Sigmoid colon (tissue), 7 donors: Measurements from ENCODE around the gene ATOH8. TPM values are rescaled to one million over a fixed set of nuclear protein-coding genes. Genes with fewer than 3 reads are reported as not detected.
A peak's percentile ranks its signal among the peaks of the same experiment; 100 is the strongest.

Experiments used
- DNase-seq: peaks from one replicate; pipeline ENCODE4 v3.0.0-alpha.2; 2019
- H3K27ac ChIP-seq, 4 donors: fragments of 200-600 bp; sonication (generic); one replicate each; pipeline ENCODE4 v1.5.1; 2016 to 2019; ENCODE audit warnings: mild to moderate bottlenecking in 1 of 4
- H3K27me3 ChIP-seq, 3 donors: fragments of 200-600 bp; sonication (generic); one replicate each; pipeline ENCODE4 v1.5.1; 2019; ENCODE audit warnings: mild to moderate bottlenecking in 1 of 3
- H3K36me3 ChIP-seq, 4 donors: fragments of 200-600 bp; sonication (generic); one replicate each; pipeline ENCODE4 v1.5.1; 2016 to 2019
- H3K4me1 ChIP-seq, 4 donors: fragments of 200-600 bp; sonication (generic); one replicate each; pipeline ENCODE4 v1.5.1; 2017 to 2019
- H3K4me3 ChIP-seq, 4 donors: fragments of 200-600 bp; sonication (generic); one replicate each; pipeline ENCODE4 v1.5.1; 2017 to 2019; ENCODE audit warnings: mild to moderate bottlenecking in 2 of 4, moderate library complexity in 1 of 4
- H3K9me3 ChIP-seq, 4 donors: fragments of 200-600 bp in 3 of 4; sonication (generic) in 3 of 4; one replicate each; pipeline versions ENCODE4 v1.5.1 to v1.6.1; 2013 to 2019
- CTCF ChIP-seq, 4 experiments: fragments of 450-650 bp in 3 of 4; fragments of 200-600 bp in 1 of 4; IDR thresholded peaks; one replicate each; pipeline ENCODE4 v1.5.1; 2016 to 2019; ENCODE audit warnings: antibody characterized with exemption in 4 of 4, mild to moderate bottlenecking in 3 of 4, moderate library complexity in 2 of 4
- EP300 ChIP-seq, 4 donors: sonication (generic); formaldehyde crosslinking; IDR thresholded peaks; one replicate each; pipeline ENCODE4 v1.6.1; 2017; ENCODE audit warnings: antibody characterized with exemption in 4 of 4
- POLR2A ChIP-seq, 2 donors: fragments of 450-650 bp; IDR thresholded peaks; one replicate each; pipeline ENCODE4 v1.6.1; 2016; ENCODE audit warnings: antibody characterized with exemption in 2 of 2, mild to moderate bottlenecking in 2 of 2, moderate library complexity in 2 of 2
- POLR2AphosphoS5 ChIP-seq, 4 donors: sonication (generic); formaldehyde crosslinking; IDR thresholded peaks; one replicate each; pipeline ENCODE4 v1.6.1; 2017; ENCODE audit warnings: antibody characterized with exemption in 4 of 4
- WGBS, 2 donors: extraction: QIAGEN DNeasy Blood & Tissue Kit; methylation state at CpG; one replicate each; pipeline ENCODE4 v1.1.7; 2013; 5-methylcytosine and 5-hydroxymethylcytosine counted together
- intact Hi-C: fragments of 100-400 bp; cut with DNase I; formaldehyde crosslinking; loops from one replicate; pipeline ENCODE4 v1.15.1; 2023
- polyA plus RNA-seq, 3 donors: library from polyadenylated mRNA; stranded (reverse); fragments of 200-250 nt; gene quantifications; one replicate each; pipeline ENCODE4 v1.2.3, GENCODE V29; 2013
- total RNA-seq, 4 donors: library from RNA; depleted of rRNA; stranded (reverse); fragments of >200 nt; gene quantifications; one replicate each; pipeline ENCODE4 v1.1.0, GENCODE V29; 2016
- donor health status: healthy with polysubstance abuse.
- donor health status: Bipolar disorder and iron deficiency.
- donor health status: healthy.

The ATOH8 gene
- total and polyA plus RNA-seq, 7 donors: 1.6 to 20.6 (median 12.4) TPM

- TF ChIP-seq POLR2A (IDR thresholded peaks at IDR 0.05): no peak
- no peak for TF ChIP-seq EP300 (IDR thresholded peaks at IDR 0.05)
- TF ChIP-seq CTCF (IDR thresholded peaks at IDR 0.05): no peak
- no peak for TF ChIP-seq POLR2AphosphoS5 (IDR thresholded peaks at IDR 0.05)
- no peak overlapping the region for H3K27ac ChIP-seq
- 88% methylated on average over 7 of the region's 7 CpGs for WGBS, 2 donors
- no peaks in the 10 kb centered on the region for H3K9me3 ChIP-seq
- peaks cover 0 to 18% (median 15%) of the 10 kb centered on the region in 4 donors for H3K4me1 ChIP-seq
- H3K27me3 ChIP-seq: no peaks in the 10 kb centered on the region
- no peak for DNase-seq
- no peaks in the 10 kb centered on the region for H3K36me3 ChIP-seq
- H3K4me3 ChIP-seq: no peak overlapping the region
- intact Hi-C loops: loop anchor here (5.0 kb wide), 1 partner anchor 176 kb away; no protein-coding TSS in a partner anchor
Observed at GRCh38 chr2:85813211-85813981, 59.6 kb downstream of the ATOH8 start.

- H3K4me1 ChIP-seq: peaks cover 0 to 18% (median 15%) of the 10 kb centered on the region in 4 donors
- H3K36me3 ChIP-seq: no peaks in the 10 kb centered on the region
- no peak overlapping the region for H3K27ac ChIP-seq
- H3K27me3 ChIP-seq: no peaks in the 10 kb centered on the region
- no peaks in the 10 kb centered on the region for H3K9me3 ChIP-seq
- TF ChIP-seq EP300 (IDR thresholded peaks at IDR 0.05) (no peak), CTCF (IDR thresholded peaks at IDR 0.05) (peak; percentile 93 to 95 (median 94)), POLR2A (IDR thresholded peaks at IDR 0.05) (no peak), POLR2AphosphoS5 (IDR thresholded peaks at IDR 0.05) (peak in 1 of 4 donors; percentile 23)
- 31 to 34% methylated on average over 13 of the region's 13 CpGs for WGBS, 2 donors
- peak; percentile 94 for DNase-seq
- H3K4me3 ChIP-seq: no peak overlapping the region
- intact Hi-C loops: loop anchor here (1.0 to 5.0 kb wide), 2 partner anchors 85 to 177 kb away; no protein-coding TSS in a partner anchor
Observed at GRCh38 chr2:85813982-85814801, 60.4 kb downstream of the ATOH8 start.

- Histone ChIP-seq H3K9me3 (no peaks in the 10 kb centered on the region), H3K27ac (no peak overlapping the region), H3K36me3 (no peaks in the 10 kb centered on the region), H3K27me3 (no peaks in the 10 kb centered on the region), H3K4me3 (no peak overlapping the region), H3K4me1 (peaks cover 0 to 18% (median 15%) of the 10 kb centered on the region in 4 donors)
- TF ChIP-seq CTCF (IDR thresholded peaks at IDR 0.05): no peak
- TF ChIP-seq EP300 (IDR thresholded peaks at IDR 0.05): no peak
- no peak for TF ChIP-seq POLR2A (IDR thresholded peaks at IDR 0.05)
- TF ChIP-seq POLR2AphosphoS5 (IDR thresholded peaks at IDR 0.05): no peak
- WGBS, 2 donors: 86 to 88% methylated on average over 10 of the region's 10 CpGs
- no peak for DNase-seq
- intact Hi-C loops: loop anchor here (1.0 to 5.0 kb wide), 2 partner anchors 86 to 178 kb away; no protein-coding TSS in a partner anchor
Observed at GRCh38 chr2:85814802-85815550, 61.2 kb downstream of the ATOH8 start.

- no peak for TF ChIP-seq EP300 (IDR thresholded peaks at IDR 0.05)
- no peak for TF ChIP-seq POLR2AphosphoS5 (IDR thresholded peaks at IDR 0.05)
- no peak for TF ChIP-seq CTCF (IDR thresholded peaks at IDR 0.05)
- no peak for TF ChIP-seq POLR2A (IDR thresholded peaks at IDR 0.05)
- Histone ChIP-seq H3K9me3 (no peaks in the 10 kb centered on the region), H3K4me3 (no peak overlapping the region), H3K27me3 (no peaks in the 10 kb centered on the region), H3K4me1 (no peaks in the 10 kb centered on the region), H3K27ac (no peak overlapping the region), H3K36me3 (no peaks in the 10 kb centered on the region)
- no peak for DNase-seq
- WGBS, 2 donors: 73 to 76% methylated on average over 6 of the region's 6 CpGs
- intact Hi-C loops: no loop called here
Observed at GRCh38 chr2:85819811-85820510, 66.2 kb downstream of the ATOH8 start.
